IPS DF 19.7 (cell line): ENCODE measurements around the gene ZMIZ1.

Experiments
- DNase-seq: peaks from one replicate; pipeline ENCODE4 v3.0.0-alpha.2; 2013; ENCODE audit warnings: low read depth, low spot score

The ZMIZ1 gene

GRCh38 chr10:79136236-79137005 lies 67.7 kb downstream of the ZMIZ1 start:
- no peak for DNase-seq

GRCh38 chr10:79137300-79137756 lies 68.6 kb downstream of the ZMIZ1 start:
- no peak for DNase-seq

DNA sequence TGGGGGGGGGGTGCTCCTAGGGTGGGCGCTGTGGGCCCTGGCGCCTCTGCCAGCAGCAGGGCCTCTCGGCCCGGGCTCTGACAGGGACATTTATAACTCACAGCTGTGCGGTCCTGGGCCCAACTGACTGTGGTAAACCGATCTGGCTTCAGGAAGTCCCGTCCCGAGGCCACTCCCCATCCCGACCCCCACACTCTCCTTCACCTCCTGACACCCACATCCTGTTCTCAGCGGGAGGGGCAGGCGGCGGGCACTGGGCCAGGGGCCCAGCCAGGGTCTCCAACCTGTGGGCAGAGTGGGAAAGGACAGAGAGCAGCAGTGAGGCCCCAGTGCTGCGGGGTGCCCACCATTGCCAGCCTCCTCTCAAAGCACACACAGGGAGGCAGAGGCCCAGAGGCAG lies 69.1 kb downstream of the ZMIZ1 start:
- DNase-seq = no peak

DNA sequence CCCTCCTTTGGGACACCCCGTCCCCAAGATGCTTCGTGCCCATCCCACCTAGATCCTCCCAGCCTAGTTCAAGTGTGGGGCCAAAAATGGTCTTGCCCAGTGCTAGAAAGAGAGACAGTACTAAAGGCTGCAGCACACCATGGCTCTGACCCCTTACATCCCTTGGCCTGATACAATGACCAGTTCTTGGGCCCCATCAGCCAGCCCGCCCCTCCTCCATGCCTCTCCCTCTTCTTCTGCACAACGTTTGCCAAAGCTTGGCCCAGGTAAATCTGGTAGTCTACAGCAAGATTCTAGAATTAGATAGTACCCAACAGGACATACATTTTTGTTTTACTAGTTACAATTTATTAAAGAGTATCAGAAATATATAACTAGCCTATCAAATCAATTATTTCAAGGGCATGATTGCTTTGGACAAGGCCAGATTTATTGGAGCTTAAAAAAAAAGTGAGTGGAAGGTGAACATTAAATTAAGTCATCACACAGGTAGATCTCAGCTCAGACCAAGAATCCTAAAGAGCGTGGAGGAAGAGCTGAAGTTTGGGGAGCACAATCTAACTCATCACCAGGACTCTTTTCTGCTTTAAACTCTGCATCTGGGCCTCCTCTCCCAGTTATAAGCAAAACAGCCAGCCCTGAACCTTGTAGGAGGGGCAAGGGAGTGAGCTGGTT lies 69.8 kb downstream of the ZMIZ1 start:
- DNase-seq = no peak

DNA sequence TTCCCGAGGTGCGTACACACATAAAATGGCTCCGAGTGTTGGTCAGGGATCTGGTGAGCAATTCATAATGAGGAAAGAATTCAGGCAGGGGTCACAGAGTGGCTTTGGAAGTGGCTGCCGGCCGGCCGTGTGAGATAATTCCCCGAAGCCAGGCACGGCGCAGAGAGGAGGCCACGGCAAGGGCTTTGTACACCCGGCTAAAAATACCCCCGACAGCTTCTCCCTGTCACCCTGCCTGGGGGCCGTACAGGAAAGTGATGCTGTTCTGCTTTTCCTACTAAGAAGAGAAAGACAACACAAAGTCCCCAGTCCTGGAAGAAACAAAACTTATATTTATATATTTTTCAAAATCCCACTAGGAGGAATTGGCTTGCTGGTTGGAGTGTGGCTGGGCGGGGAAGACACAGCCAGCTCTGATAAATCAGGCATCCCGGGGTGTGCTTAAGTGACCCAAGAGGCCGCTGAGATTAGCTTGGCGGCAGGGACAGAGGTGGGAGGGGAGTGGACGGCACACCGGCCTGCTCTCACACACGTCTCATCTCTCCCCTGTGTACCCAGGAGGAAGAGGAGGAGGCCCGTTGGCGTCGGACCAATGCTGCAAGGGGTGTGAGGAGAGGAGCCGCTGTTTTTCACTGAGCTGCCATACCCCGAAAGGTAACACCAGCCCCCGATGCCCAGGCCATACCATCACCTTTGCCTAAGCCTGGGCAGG lies 70.5 kb downstream of the ZMIZ1 start:
- no peak for DNase-seq

- DNase-seq = no peak
Observed at GRCh38 chr10:79140085-79140793, 71.5 kb downstream of the ZMIZ1 start.

DNA sequence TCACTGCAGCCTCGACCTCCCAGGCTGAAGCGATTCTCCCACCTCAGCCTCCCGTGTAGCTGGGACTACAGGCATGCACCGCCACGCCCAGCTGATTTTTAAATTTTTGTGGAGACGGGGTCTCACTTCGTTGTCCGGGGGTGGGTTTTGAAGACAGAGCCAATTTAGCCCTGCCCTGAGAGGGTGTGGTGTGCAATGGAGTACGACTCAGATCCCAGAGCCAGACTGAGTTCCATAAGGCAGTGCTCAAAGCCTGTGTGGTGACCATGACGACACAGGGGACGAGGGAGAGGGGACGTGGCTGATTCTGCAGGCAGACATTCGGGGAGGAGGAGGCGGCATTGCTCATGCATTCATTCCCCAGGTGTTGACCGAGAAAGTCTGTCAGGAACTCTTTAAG lies 72.1 kb downstream of the ZMIZ1 start:
- DNase-seq = no peak

DNA sequence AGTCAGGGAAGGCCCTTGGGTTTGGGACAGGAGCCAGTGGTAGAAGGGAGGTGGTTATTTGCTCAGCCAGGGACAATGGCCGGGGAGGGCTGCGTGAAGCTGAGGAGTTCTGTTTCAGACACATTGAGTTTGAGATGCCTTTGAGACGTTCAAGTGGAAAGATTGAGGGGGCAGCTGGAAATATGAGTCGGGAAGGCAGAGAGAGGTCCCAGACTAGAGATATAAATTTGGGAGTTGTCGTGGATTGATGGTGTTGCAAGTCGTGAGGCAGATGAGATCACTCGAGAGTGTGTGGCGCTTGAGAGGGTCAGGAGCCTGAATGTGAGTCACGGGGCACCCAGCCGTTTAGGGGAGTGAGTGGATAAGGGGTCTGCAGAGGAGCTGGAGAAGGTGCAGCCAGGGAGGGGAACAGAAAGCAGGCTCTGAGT lies 73.3 kb downstream of the ZMIZ1 start:
- no peak for DNase-seq

GRCh38 chr10:79142522-79143309 lies 74.0 kb downstream of the ZMIZ1 start:
- DNase-seq = no peak

GRCh38 chr10:79143879-79144278 lies 75.1 kb downstream of the ZMIZ1 start:
- DNase-seq = no peak

GRCh38 chr10:79144351-79145173 lies 75.8 kb downstream of the ZMIZ1 start:
- no peak for DNase-seq

DNA sequence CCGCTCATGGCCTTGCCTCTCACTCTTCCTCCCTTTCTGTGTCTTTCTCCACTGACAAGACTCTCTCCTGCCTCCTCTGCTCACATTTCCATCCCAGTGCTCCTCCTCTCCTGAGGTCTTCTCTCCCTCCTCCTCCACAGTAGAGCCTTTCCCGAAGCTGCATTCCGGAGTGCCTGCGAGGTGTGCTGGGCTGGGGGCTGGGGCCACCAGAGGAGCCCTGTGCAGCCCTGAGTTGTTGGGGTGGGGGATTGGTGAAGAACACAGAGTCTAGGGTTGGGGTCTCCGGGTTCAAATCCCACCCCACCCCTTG lies 76.4 kb downstream of the ZMIZ1 start:
- no peak for DNase-seq

DNA sequence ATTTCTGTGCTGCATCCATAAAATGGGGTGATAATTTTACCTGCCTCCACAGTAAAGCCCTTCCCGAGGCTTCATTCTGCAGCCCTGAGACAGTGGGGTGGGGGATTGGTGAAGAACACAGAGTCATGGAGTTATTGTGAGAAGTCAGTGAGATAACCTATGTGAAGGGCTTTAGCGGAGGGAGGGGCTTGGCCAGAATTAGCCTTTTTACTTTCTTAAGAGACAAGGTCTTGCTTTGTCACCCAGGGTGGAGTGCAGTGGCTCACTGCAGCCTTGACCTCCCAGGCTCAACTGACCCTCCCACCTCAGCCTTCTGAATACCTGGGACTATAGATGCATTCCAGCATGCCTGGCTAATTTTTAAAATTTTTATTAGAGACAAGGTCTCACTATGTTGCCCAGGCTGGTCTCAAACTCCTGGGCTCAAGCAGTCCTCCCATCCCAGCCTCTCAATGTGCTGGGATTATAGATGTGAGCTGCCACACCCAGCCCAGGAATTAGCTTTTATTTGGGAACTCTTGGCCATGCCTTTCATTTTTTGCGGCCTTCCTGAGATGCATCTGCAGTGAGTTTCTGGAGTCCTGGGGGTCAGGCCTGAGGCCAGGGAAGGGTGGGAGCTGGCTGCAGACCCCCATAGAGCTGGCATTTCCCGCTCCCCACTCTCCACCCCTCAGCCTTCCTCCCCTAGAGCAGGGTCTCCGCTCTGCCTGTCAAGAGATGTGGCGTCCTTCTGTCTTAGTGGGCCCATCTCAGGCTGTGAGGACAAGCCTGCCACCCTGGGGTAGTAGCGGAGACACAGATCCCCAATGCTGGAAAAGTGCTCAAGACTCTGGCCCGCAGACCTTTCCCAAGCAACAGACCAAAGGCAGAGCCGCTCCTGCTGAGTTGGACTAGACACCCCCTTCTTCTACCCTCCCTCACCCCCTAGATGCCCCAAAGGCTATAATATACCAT lies 77.0 kb downstream of the ZMIZ1 start:
- DNase-seq = no peak

GRCh38 chr10:79146611-79147130 lies 77.9 kb downstream of the ZMIZ1 start:
- DNase-seq = no peak

DNA sequence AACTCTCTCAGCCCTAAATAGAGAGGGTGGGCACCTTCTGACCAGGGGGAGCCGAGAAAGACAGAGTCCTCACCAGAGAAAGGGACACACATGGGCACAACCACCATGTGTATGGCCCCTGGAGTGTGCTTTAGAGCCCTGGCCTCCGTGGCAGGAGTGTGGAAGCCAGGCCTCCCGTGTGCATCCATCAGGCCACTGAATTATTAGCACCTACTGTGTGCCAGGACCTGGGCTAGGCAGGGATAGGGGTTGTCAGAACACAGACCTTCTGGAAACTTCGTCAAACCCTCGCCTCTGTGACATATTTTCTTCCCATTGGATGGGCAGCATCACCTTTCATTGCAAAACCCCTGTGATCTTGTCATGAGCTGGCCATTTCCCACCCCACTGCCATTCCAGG lies 78.5 kb downstream of the ZMIZ1 start:
- DNase-seq = no peak

DNA sequence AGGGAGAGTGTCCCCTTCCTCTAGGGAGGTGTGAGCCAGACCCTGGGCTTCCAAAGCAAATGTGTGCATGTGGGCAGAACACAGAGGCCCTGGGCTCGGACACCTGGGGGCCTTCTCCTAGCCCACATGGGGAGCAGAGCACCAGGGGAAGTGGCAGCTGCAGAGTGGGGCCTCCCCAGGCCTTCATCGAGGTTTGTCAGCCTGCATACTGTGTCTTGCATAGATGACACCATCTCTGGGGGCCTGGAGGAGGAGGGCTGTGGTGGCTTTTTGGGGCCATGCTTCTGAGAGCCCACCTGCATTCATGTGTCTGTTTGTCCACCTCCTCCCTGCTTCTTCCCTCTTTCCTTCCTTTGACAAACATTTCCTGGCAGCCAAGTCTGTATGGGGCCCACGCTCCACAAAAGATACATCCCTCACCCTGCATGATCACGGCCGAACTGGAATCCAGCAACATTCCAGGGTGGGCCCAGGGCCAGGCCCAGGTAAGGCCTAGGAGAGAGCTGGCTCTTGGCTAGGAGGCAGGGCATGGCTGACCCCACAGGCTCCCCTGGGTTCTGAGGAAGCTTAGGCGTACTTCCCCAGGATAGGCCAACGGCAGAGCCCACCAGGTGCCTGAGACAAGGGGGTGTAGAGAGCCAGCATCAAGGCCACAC lies 79.2 kb downstream of the ZMIZ1 start:
- DNase-seq = no peak

DNA sequence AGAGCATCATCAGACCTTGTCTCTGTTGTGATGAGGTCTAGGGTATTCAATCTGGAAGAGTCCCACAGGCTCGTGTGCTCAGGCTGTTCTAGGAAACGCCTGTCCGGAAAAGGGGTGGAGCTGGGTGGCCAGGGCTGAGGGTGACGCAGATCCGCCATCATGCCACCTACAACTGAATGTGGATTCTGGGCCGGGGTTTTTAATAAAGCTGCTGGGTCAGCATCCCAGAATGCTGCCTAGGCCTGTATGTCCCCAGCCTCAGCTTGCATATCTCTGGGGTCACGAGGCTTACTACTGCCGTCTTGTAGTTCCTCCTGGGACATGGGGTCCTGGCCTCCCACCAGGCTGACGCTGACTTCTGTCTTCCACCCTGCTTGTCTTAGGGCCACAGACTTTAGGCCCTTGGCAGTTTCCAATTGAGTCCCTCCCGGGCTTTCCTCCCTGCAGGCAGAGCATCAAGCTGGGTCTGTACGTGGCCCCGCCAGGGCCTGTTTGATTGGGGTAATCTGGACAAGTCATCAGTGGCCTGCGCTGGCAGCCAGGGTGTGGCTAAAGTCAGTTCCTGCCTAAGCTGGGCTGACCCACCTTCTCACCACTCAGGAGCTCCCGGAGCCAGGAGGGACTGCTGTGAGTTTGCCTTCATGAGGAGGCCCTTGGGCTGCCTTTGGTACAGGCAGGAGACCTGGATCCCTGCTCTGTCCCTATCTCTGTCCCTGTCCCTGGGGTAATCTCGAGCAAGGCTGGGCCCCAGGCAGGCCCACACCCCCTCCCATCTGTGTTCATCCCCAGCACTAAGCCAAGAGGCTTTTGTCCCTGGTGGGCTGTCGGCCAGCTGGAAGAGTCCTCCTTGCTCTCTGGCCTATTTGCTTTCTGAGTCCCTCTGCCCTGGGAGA lies 79.9 kb downstream of the ZMIZ1 start:
- no peak for DNase-seq

DNA sequence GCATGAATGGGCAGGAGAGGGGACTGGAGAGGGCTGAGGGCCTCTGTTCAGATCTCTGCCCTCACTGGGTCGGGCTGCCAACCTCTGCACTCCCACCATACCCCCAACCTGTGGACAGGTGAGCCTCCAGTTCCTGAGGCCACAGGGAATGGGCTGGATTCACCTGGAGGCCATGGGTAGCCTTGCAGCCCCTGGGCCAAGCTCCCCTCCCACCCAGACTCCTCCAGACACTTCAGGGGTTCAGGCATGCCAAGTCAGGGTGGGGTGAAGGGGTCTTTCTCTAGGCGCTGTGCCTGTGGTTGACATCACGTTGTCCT lies 80.5 kb downstream of the ZMIZ1 start:
- no peak for DNase-seq
